GM21515 (cell line): ENCODE data around the gene GABBR2.

Experiments
- ATAC-seq: cut with Tn5 transposase; IDR thresholded peaks from one replicate; pipeline ENCODE4 v1.9.1; 2021; ENCODE audit not compliant: unreplicated experiment

GABBR2 gene

DNA sequence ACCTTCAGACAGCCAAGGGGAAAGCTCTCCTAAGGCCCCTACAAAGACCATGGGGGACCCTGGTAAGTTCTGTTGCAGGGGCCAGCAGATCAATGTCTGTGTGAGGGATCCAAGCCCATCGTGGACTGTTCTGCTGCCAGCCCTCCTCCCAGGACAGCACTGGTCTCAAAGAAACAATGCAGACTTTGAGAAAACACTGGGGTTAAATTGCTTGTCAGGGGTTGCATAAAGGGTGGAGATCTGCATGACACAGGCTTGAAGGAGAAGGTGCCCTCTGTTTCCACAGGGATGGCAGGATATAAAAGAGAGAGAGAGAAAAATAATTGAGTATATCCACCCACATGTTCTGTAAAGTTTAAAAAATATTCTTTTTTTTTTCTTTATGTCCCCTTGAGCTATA, 295.7 kb downstream of the GABBR2 start:
- ATAC-seq, result no peak

DNA sequence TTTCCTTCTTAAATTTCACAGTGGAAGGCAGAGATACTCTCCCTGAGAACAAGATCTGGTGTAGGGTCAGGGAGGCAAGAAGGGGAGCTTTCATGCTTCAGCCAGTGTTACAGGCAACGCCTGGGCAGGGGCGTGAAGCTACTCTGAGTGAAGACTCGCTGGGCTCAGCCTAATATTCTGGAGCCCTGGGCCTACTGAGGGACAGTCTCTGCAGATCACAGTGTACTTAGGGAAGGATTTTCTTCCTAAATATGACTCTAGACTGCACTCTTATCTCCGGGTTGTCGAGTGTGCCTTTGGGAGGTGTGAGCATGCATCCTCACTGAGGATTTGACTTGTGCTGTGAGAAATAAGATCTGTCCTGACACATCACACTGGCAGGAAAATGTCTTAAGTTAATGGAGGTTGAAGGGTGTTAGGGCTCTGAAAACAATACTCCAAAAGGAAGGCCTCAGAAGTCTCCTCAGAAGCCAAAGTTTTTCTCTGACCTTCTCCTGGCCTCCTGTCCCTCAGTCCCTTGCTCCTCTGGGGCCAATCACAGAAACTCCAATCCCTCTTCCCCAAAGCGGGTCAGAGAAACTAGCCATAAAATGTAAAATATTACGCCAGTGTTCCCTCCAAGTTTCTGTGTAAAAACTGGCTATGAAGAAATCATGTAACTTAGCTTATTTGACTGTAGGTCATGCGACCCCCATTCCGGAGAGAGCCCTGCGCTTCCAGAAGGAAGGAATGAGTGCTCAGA, 296.5 kb downstream of the GABBR2 start:
- ATAC-seq, result no peak

DNA sequence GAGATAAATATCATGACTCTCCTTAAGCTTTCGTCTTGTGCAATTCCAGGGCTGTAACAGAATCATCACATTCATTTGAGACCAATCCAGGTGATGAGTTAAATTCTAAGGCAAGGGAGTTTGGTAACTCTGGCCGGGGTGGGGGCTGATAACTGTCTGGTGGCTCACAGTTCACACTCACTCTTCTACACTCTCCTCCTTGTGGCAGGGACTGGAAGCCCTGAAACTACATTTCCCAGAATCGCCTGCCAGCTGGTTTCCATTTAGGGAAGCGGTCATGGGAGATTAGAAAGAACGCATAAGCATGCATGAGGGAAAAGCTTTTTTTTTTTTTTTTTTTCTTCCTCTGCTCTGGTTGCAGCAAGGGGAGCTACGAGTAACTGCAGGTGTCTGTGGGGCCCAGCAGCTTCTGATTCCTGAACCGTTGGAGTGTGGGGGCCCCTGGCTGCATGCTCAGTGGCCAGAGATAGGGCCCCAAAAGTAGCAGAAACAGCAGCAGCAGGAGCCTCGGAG, 298.5 kb downstream of the GABBR2 start:
- ATAC-seq, result no peak

- no peak for ATAC-seq
Observed at GRCh38 chr9:98409719-98410118, 299.0 kb downstream of the GABBR2 start.

- no peak for ATAC-seq
Observed at GRCh38 chr9:98406469-98406868, 302.3 kb downstream of the GABBR2 start.

DNA sequence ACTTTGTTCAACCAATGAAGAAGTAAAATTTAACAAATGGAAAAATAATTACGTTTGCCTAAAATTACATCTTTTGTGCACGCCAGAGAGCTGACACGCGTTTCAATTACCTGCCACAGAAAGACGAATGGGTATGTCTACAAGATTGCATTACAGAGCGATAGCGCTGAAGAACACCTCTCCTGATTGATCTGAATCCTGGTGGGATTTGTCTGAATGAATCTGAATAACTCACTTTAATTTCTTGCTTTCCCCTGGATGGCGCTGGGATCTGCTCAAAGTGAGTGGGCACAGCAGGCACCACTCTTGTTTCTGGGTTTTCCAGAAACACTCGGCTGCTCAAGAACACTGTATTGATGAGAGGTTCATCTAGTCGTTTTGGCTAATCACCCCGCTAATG, 304.5 kb downstream of the GABBR2 start:
- ATAC-seq, result no peak

- ATAC-seq, result no peak
Observed at GRCh38 chr9:98403715-98404114, 305.0 kb downstream of the GABBR2 start.

DNA sequence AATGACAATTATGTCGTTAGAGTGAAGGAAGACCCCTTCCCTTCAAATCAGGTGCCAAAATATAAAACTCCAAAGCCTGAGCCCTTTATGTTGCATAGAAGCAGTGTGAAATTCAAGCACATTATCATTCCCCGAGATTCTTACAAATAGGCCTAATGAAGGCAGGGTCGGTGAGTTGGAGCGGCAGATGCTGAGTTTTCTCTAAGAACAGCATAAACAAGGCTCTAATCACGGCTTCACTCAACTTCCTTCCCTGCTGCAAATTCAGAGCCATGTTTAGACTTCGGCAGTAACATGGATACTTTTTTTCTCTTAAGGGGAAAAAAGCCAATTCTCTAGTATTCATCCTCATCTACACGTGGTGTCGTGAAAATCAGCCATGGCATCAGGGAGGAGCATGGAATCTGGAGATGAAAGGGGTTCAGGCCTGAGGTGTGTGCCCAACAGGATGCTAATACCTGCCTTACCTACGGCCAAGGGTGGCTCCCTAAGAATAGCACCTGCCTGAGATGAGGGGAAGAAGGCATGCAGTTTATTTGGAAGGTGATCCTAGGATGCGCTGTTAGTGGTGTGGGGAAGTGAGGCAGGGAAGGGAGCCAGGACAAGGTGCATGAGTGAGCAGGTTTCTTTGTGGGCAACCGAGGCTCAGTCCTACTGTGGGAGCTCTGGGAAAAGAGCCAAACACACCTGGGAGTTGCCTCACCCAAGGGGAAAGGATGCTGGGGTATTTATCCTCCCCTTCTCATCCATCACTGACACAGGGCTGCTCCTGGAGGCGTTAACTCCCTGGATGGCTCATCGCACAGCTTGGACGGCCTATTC, 306.5 kb downstream of the GABBR2 start:
- no peak for ATAC-seq

GRCh38 chr9:98401140-98402018, 307.4 kb downstream of the GABBR2 start:
- no peak for ATAC-seq

DNA sequence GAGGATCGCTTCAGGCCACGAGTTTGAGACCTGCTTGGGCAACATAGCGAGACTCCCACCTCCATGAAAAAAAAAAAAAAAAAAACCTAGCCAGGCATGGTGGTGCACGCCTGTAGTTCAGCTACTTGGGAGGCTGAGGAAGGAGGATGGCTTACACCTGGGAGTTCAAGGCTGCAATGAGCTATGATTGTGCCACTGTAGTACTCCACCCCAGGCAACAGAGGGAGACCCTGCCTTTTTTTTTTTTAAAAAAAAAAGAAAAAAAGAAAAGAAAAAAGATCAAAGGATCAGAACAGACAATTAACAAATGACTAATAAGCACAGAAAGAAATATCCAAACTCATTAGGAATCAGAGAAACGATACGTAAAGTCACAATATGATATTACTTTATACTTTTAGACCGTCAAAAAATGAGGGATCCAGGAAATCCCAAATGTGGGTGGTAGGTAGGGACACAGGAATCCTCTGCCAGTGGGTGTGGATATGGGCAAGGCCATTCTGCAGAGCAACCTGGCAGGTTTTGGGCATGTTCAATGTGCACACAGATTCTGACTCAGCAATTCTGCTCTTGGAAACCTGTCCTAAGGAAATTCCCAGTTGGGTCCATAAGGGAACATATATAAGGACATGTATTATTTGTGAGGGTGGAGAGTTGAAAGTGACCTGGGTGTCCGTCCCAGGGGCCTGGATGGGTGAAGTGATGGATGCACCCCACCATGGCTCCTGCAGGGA, 308.6 kb downstream of the GABBR2 start:
- no peak for ATAC-seq

DNA sequence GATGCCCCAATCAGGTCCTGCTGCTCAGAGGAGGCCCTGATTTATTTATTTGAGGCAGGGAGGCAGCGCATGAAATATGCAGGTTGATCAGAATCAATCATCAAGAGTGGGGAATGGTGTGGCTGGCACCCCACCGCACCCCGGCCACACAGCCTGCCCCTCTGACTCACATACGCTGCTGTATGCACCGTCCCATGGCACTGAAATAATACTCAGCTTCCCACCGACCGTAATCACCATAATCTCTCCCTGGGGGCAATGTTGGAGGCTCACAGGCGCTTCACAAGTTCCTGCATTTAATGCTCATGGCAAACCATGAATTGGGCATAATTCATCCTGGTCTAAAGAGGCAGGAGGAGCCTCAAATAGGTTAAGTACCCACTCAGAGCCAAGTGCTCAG, 312.1 kb downstream of the GABBR2 start:
- no peak for ATAC-seq

DNA sequence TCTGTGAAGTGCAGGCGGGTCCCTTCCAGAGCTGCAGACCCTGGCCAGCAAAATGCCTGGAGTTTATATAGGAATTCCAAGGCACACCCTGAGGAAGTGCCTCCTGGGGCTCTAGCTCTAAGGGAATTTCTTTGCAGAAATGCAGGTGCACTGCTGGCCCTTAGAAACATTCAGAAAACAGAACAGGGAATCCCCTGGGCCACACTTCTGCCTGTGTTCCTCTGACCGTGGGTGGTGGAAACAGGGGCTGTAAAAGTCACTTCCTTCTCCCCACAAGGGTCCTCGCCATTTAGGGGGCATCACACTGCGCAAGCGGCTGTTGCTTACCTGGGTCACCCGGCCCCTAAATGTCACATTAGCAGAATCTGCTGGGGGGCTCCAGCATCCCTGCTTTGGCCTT, 312.5 kb downstream of the GABBR2 start:
- no peak for ATAC-seq

DNA sequence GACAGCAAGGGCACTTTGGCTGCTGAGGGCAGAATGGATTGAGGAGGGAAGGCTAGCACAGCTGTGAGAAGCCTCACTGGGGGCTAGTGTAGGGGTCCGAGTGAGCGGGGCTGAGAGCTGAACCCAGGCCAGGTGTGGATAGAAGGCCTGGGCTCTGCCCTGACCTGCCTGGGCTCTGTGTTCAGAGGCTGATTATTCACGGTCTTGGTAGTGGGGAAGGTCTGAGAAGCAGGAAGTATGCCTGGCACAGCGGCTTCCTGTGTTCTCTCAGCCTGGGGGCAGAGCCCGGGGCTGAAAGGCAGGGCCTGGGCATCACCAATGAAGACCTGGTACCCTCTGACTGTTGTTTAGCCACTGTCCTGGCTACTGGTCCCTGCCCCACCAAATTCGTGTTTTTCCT, 316.9 kb downstream of the GABBR2 start:
- ATAC-seq, result no peak

- no peak for ATAC-seq
Observed at GRCh38 chr9:98391406-98391805, 317.3 kb downstream of the GABBR2 start.

- no peak for ATAC-seq
Observed at GRCh38 chr9:98385751-98386150, 323.0 kb downstream of the GABBR2 start.

DNA sequence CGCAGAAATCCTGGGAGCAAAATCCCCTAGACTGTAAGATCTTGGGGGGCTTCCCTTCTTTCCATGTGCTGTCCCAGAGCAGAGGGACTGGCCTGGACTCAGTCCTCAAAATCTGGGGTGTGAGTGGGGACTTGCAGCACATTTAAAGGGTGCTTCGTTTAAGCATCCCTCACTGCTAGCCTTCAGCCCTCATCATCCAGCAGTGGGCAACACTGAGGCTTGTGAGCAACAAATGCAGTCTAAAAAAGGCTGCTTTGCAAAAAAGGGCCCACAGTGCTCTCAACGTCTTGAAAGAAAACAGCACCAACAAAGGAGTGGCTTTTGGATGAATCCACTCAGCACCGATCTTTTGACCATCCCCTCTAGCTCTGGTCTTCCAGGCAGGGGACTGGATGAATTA, 325.0 kb downstream of the GABBR2 start:
- ATAC-seq, result no peak

- ATAC-seq, result no peak
Observed at GRCh38 chr9:98381311-98382103, 327.2 kb downstream of the GABBR2 start.

DNA sequence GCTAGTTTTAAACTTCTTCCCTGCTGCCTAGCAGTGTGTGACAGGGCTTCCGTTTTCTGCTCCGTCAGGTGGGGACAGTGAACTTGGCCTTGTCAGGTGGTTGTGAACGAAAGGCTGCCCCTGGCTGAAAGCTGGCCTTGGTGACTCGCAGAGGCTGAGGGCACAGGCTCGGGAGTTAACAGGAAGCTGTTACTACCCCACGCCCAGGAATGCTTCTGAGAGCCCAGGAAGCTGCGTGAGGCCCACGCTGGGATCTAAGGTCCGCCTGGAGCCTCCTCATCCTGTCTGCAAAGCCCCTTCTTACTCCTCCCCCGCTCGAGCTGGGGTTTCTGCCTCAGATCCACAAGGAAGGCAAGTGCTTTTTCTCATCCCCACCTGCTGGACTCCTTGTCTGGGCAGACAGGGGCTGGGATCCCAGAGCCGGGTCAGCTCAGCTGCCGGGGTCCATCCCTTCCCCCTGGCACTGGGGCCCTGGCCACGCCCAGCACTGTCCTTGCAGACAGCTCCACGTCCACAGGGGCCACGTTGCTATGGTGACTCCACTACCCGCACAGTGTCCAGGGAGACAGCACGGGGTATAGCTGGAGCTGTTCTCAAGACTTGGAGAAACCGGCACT, 328.6 kb downstream of the GABBR2 start:
- no peak for ATAC-seq

DNA sequence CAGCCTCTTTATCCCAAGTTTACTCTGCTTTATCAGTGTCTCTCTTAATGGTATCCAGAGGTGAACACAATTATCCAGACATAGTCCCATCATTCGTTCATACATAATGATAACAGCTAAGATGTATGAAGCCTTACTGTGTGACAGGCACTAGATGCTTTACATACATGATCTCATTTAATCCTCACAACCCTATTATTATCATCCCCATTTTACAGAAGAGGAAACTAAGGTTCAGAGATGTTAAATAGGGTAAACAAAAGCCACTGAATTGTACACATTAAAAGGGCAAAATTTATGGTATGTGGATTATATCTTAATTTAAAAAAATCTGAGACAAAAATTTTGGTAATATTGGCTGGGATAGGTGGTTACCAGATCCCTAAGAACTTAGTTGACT, 329.2 kb downstream of the GABBR2 start:
- no peak for ATAC-seq
